ENCODE results near the gene COPA. TPM values are rescaled to one million over a fixed set of nuclear protein-coding genes. Genes with fewer than 3 reads are reported as not detected.
A peak's percentile ranks its signal among the peaks of the same experiment; 100 is the strongest.

COPA gene
- total RNA-seq, 1 experiment from 2014 or later = 118 TPM

DNA sequence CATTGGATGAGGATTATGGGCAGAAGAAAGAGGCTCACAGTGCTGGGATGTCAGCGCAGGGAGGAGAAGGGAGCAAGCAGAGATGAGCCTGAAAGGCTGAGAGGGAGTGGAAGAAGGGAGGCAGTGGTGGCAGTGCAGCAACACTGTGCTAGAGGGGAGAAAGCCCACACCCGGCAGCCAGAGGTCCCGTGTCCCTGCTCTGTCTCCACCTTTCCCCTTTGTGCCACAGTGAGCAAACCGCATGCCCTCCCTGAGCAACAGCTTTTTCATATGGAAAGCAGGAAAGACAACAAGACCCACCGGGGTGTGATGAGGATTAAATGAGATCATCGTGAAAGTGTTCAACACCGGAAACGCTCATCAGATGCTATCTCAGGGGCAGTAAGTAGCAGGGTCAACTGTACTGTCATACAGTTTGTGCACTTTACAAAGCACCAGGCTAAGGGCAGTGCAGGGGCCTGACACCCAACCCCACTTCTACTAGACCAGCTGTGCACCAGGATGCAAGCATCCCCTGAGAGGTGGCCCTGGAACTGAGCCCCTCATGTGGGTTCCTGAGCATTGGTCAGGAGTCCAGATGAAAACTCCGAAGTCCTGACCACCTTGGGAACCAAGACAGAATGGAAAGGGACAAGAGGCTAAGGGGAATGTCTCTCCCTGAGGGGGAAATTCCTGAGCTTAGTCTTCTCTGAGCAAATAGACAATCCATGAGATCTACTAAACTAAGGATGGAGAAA, 32.9 kb upstream of the COPA start:
- H3K36me3 ChIP-seq (ENCODE audit: control insufficient read depth, insufficient read depth, low read length) = no peaks in the 10 kb centered on the region
- DNase-seq (ENCODE audit: low read depth, low spot score) (no peak), ATAC-seq (peak; percentile 50)
- ChIA-PET POLR2A (interaction anchor here (0.5 kb wide), 1 partner anchor 88 kb away, joined by 5 read pairs; no protein-coding TSS in a partner anchor), CTCF (interaction anchor here (1.0 to 1.5 kb wide), 5 partner anchors 18 to 183 kb away, joined by 3 to 8 read pairs (median 4); no protein-coding TSS in a partner anchor)
- H3K9me3 ChIP-seq (ENCODE audit: control insufficient read depth, insufficient read depth, low read depth, low read length) = no peaks in the 10 kb centered on the region
- H3K4me1 ChIP-seq (ENCODE audit: control insufficient read depth, insufficient read depth, low read length) = no peaks in the 10 kb centered on the region
- no peak for TF ChIP-seq POLR2AphosphoS5 (IDR thresholded peaks at IDR 0.05; ENCODE audit: low read depth, low read length)
- TF ChIP-seq TCF7L2 (IDR thresholded peaks at IDR 0.05; ENCODE audit: low read depth, low read length) = no peak
- no peak for TF ChIP-seq SIN3A (IDR thresholded peaks at IDR 0.05; ENCODE audit: borderline replicate concordance, insufficient read depth, low read depth, low read length)
- no peak for TF ChIP-seq REST (IDR thresholded peaks at IDR 0.05; ENCODE audit: insufficient read depth in 1 of 2, low read depth in 2 of 2, low read length in 1 of 2)
- TF ChIP-seq CTCF (IDR thresholded peaks at IDR 0.05) = no peak
- H3K27ac ChIP-seq (ENCODE audit: low read length) = no peak overlapping the region
- intact Hi-C loops (cut with micrococcal nuclease; ENCODE audit: unreplicated experiment) = loop anchor here (2.0 kb wide), 1 partner anchor 275 kb away; no protein-coding TSS in a partner anchor
- H3K4me3 ChIP-seq (ENCODE audit: low read depth in 2 of 2, low read length in 2 of 2) = no peak overlapping the region
- H3K27me3 ChIP-seq (ENCODE audit: control insufficient read depth, insufficient read depth, low read length) = no peaks in the 10 kb centered on the region
- in situ Hi-C loops (cut with HindIII; ENCODE audit: low pct_unique_long_range_greater_than_20kb, low sequenced_read_pairs) = no loop called here
- BruUV-seq (replicated peaks) = no TSS peak

GRCh38 chr1:160374306-160375110, 31.5 kb upstream of the COPA start:
- DNase-seq (ENCODE audit: low read depth, low spot score) (no peak), ATAC-seq (no peak)
- Histone ChIP-seq H3K27ac (ENCODE audit: low read length) (no peak overlapping the region), H3K36me3 (ENCODE audit: control insufficient read depth, insufficient read depth, low read length) (no peaks in the 10 kb centered on the region), H3K4me3 (ENCODE audit: low read depth in 2 of 2, low read length in 2 of 2) (no peak overlapping the region), H3K4me1 (ENCODE audit: control insufficient read depth, insufficient read depth, low read length) (no peaks in the 10 kb centered on the region), H3K27me3 (ENCODE audit: control insufficient read depth, insufficient read depth, low read length) (no peaks in the 10 kb centered on the region), H3K9me3 (ENCODE audit: control insufficient read depth, insufficient read depth, low read depth, low read length) (no peaks in the 10 kb centered on the region)
- in situ Hi-C loops (cut with HindIII; ENCODE audit: low pct_unique_long_range_greater_than_20kb, low sequenced_read_pairs) (no loop called here), intact Hi-C loops (cut with micrococcal nuclease; ENCODE audit: unreplicated experiment) (no loop called here)
- no peak for TF ChIP-seq CTCF (IDR thresholded peaks at IDR 0.05)
- TF ChIP-seq TCF7L2 (IDR thresholded peaks at IDR 0.05; ENCODE audit: low read depth, low read length) = no peak
- TF ChIP-seq SIN3A (IDR thresholded peaks at IDR 0.05; ENCODE audit: borderline replicate concordance, insufficient read depth, low read depth, low read length) = no peak
- BruUV-seq (replicated peaks) = no TSS peak
- ChIA-PET POLR2A (no interaction called here), CTCF (interaction anchor here (0.7 to 1.1 kb wide), 3 partner anchors 8 to 112 kb away, joined by 3 to 5 read pairs (median 4); partner anchors contain the start of gene DCAF8)

All from Panc1 (cell line).